ENCODE data around the gene NRXN2. TPM values are rescaled to one million over a fixed set of nuclear protein-coding genes. Genes with fewer than 3 reads are reported as not detected.

The NRXN2 gene
- polyA plus RNA-seq, 4 donors = 15.1 to 55.2 (median 18.8) TPM

DNA sequence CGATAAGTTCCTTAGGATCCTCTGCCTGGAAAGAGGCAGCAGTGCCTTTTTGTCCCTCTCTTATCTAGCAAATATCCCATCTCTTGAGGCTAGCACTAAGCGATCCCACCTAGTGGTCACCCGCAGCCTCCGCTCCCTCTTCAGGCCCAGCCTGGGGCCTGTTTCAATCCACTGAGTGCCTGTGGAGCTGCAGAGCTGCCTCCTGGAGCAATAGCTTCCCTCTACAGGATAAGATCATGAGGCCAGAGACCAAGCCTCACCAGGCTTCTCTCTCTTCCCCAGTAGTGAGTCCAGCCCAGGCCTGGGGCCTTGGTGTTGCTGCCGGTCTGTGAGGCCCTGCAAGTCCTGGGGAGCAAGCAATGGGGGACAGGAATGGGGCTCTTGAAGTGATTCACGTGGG lies 66.1 kb downstream of the NRXN2 start:
- no peak for DNase-seq (ENCODE audit: low read depth in 4 of 4, low spot score in 3 of 4)

DNA sequence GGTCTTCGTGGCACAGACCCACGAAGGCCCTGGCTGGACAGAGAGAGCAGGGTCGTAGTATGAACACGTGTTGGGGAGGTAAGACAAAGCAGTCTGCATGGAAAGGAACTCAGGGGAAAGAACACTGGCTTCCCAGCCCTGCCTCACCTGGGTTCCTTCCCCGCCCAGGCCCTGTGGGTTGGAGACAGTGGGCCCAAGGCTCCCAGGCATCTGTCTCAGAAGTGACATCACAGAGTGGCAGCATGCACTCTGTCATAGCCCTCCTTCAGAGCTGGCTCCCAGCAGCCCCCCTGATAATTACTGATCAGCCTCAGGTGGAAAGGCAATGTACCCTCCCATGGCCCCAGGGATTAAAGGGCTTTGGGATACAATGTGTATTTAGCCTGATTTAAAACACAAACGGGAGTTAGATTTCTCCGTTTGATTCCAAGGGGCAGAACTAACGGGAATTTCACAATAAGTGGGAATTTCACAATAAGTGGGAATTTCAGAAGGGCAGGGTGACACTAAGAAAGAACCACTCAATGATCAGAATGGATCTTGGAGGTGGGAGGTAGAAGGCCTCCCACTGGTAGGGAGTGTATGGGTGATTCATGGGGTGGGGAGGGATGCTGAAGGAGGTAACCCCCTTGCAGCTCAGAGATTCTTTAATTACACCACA lies 66.9 kb downstream of the NRXN2 start:
- no peak for DNase-seq (ENCODE audit: low read depth in 4 of 4, low spot score in 3 of 4)

GRCh38 chr11:64654958-64655541 lies 67.9 kb downstream of the NRXN2 start:
- DNase-seq (ENCODE audit: low read depth in 4 of 4, low spot score in 3 of 4) = no peak

GRCh38 chr11:64654439-64654838 lies 68.6 kb downstream of the NRXN2 start:
- DNase-seq (ENCODE audit: low read depth in 4 of 4, low spot score in 3 of 4) = no peak

GRCh38 chr11:64653388-64653973 lies 69.5 kb downstream of the NRXN2 start:
- DNase-seq (ENCODE audit: low read depth in 4 of 4, low spot score in 3 of 4) = no peak

DNA sequence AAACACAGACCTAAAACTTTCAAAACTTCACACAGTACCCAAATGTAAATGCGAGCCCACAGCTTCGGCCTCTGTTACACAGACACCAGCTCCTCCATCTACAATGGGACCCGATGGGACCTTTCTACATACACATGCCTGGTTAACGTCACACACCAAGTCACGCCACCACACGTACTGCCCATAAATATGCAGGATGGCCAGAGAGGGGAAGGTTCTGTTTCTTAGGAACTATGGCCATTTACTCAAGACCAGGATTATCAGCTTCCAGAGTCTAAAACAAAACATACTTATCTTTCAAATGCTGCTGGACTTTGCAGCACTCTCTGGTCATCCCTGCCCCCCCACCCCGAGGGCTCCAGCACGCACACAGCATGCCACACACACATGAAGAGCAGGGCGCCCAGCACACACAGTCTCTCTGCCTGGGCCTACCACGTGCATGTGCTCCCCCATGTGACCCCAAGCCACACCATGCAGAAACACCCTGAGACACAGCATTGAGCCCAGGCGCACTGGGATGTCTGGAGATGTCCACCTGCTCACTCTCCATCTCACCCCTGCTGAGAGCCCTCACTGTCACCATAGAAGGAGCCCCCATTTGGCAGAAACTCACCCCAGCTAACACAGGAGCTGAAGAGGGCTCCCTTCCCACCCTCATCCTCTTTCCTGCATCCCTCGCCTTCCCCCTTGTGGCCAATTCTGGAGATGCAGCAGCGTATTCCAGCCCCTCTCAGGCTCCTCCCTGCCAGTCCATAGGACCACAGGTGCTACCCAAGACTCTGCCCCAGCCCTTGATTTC lies 70.2 kb downstream of the NRXN2 start:
- no peak for DNase-seq (ENCODE audit: low read depth in 4 of 4, low spot score in 3 of 4)

- DNase-seq (ENCODE audit: low read depth in 4 of 4, low spot score in 3 of 4) = no peak
These were observed 72.0 kb downstream of the NRXN2 start for GRCh38 chr11:64650923-64651523.

GRCh38 chr11:64649291-64649697 lies 73.7 kb downstream of the NRXN2 start:
- DNase-seq (ENCODE audit: low read depth in 4 of 4, low spot score in 3 of 4) = peak in 1 of 4 donors; percentile 58

GRCh38 chr11:64648551-64648950 lies 74.4 kb downstream of the NRXN2 start:
- DNase-seq (ENCODE audit: low read depth in 4 of 4, low spot score in 3 of 4) = no peak

DNA sequence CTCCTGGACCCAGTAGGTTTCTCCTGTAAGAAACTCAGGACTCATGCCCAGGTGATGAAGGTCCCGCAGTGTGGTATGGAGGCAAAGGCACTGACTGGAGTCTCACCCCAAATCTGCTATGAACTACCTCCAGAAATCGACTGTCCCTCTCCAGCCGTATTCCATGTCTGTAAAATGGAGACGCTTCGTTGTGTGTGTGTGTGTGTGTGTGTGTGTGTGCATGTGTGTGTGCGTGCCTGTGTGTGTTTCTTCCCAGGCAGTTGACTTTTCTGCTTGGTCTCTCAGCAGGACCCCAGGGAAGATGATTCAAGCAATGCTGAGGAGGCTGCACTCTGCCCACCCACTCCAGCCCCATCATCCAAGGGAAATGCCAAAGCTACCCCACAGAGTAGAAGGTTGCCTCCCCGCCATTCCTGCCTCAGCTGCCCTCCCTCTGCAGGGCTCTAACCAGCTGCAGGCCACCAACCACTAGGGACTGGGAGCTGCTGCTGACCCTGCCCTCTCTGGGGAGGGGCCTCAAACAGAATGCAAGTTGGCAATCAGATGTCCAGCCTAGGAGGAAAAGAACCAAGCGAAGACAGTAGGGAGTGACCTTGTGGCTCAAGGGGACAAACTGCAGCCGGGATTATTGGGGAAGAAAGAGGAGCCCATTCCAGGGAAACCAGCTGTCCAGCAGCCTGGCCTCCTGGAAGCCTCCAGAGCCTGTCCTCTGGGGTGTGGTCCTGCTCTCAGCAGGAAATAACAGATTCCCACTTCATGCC lies 75.8 kb downstream of the NRXN2 start:
- DNase-seq (ENCODE audit: low read depth in 4 of 4, low spot score in 3 of 4) = no peak

DNA sequence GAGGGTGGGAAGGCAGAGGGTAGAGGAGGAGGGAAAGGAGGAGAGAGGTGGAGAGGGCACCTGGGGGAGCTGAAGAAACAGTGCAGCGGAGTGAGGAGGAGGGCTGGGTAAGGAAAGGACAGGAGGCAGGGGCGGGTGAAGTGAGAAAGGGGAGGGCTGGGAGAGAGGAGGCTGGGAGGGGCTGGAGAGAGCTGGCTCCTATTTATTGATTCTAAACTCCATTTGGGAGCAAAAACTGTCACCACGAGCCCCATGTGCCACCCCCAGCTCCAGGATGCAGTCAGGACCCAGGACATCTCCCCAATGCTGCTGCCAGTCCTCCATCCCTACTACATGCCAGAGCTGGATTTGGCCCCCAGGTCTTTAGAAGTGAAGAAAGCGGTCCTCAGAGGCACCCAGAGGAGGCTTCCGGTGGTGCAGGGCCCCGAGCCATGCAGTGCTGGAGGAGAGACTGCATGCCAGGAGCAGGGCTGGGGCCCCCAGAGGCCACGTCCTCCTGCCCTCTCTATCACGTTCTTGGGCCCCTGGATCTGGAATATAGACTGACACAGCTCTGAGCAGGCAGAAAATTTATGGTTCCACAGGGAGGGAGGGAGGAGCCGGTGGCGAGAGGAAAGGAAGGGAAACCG lies 78.2 kb downstream of the NRXN2 start:
- DNase-seq (ENCODE audit: low read depth in 4 of 4, low spot score in 3 of 4) = no peak

- DNase-seq (ENCODE audit: low read depth in 4 of 4, low spot score in 3 of 4) = no peak
These were observed 78.9 kb downstream of the NRXN2 start for GRCh38 chr11:64643920-64644646.

DNA sequence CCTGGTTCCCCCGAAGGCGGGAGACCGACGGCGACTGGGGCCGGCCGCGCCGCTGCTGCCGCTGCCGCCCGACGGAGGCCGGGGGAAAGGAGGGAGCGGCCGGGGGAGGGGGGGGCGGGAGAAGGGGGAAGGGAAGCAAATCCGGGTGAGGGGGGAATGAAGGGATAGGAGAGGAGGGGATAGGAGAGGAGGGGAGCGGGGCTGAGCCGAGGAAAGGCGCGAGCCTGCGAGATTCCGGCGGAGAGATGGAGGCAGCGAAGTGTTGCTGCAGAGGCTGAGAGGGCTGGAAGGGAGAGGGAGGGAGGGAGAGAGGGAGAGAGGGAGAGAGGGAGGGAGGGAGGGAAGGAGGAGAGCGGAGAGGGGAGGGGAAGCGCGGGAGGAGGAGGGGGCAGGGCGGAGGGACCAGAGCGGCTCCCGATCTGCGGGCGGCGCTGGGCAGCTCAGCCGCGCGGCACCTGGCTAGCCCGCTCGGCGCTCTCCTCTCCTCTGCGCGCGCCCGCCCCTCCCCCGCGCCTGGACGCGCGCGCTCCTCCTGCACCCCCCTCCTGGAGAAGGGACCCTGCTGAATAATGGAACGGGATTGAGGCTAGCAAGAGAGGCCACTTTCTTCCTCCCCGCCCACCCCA lies 79.6 kb downstream of the NRXN2 start:
- no peak for DNase-seq (ENCODE audit: low read depth in 4 of 4, low spot score in 3 of 4)

DNA sequence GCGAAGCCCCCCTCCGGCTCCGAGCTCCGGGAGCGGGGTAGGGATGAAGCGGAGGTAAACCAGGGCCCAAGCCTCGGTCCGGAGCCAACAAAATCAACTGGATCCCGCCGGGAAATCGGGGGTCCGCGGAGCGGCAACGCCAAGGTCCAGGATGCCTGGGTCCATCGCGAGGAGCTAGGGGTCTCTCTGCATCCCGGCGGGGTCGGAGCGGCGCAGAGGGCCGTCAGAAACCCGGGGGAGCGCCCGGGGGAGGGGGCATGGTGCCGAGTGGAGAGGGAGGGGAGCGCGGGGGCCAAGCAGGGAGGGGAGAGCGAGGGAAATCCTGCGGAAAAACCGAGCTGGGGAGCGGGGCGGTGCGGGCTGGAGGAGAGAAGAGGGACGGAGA lies 80.1 kb downstream of the NRXN2 start:
- DNase-seq (ENCODE audit: low read depth in 4 of 4, low spot score in 3 of 4) = no peak

DNA sequence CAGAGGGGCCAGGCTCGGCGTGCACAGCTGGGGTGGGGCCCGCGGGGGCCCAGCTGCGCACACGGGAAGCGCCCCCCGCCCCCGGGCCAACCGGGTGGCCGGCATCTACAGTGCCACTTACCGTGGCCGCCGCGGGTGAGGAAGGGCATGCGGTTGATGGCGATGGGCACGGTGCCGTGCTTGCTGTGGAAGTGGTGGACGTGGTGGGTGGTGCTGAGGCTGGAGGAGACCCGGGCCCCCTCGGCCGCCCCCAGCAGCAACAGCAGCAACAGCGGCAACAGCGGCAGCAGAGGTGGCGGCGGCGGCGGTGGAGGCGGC lies 80.6 kb downstream of the NRXN2 start:
- DNase-seq (ENCODE audit: low read depth in 4 of 4, low spot score in 3 of 4) = no peak

GRCh38 chr11:64641596-64642417 lies 81.2 kb downstream of the NRXN2 start:
- no peak for DNase-seq (ENCODE audit: low read depth in 4 of 4, low spot score in 3 of 4)

- DNase-seq (ENCODE audit: low read depth in 4 of 4, low spot score in 3 of 4) = no peak
These were observed 83.1 kb downstream of the NRXN2 start for GRCh38 chr11:64639885-64640284.

- DNase-seq (ENCODE audit: low read depth in 4 of 4, low spot score in 3 of 4) = no peak
These were observed 84.2 kb downstream of the NRXN2 start for GRCh38 chr11:64638829-64639228.

All from left renal pelvis (tissue), 4 donors.